Measurements from ENCODE around the gene BLNK.
"Not testable (repeated sequence)": the region's sequence is repeated elsewhere in the genome, so short reads cannot be mapped to it uniquely, and the experiment has no call there.

BLNK gene

DNA sequence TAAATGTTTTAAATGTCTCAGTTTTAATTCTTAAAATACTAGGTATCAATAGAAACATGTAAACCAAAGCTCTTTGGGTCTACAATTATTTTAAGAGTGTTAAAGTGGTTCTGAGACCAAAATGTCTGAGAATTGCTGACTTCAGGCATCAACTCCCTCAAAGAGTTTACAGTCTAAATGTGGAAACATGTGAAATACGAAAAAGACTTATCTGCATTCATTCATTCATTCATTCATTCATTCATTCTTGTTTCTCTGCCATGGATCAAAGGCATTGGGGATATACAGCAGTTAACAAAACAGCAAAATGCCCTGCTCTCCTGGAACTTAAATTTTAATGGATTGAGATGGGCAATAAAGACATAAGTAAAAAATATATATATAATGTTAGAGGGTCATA is 69.8 kb downstream of the BLNK start:
- no peak for DNase-seq (ENCODE audit: low spot score)
- no peak overlapping the region for H3K27ac ChIP-seq
- TF ChIP-seq, protein P1, sequence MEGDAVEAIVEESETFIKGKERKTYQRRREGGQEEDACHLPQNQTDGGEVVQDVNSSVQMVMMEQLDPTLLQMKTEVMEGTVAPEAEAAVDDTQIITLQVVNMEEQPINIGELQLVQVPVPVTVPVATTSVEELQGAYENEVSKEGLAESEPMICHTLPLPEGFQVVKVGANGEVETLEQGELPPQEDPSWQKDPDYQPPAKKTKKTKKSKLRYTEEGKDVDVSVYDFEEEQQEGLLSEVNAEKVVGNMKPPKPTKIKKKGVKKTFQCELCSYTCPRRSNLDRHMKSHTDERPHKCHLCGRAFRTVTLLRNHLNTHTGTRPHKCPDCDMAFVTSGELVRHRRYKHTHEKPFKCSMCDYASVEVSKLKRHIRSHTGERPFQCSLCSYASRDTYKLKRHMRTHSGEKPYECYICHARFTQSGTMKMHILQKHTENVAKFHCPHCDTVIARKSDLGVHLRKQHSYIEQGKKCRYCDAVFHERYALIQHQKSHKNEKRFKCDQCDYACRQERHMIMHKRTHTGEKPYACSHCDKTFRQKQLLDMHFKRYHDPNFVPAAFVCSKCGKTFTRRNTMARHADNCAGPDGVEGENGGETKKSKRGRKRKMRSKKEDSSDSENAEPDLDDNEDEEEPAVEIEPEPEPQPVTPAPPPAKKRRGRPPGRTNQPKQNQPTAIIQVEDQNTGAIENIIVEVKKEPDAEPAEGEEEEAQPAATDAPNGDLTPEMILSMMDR (conservative IDR thresholded peaks at IDR 0.05; ENCODE audit: low read depth), result no peak
- CTCF ChIA-PET, result no interaction called here
- POLR2A ChIA-PET (ENCODE audit: low non-redundant PET), result no interaction called here

DNA sequence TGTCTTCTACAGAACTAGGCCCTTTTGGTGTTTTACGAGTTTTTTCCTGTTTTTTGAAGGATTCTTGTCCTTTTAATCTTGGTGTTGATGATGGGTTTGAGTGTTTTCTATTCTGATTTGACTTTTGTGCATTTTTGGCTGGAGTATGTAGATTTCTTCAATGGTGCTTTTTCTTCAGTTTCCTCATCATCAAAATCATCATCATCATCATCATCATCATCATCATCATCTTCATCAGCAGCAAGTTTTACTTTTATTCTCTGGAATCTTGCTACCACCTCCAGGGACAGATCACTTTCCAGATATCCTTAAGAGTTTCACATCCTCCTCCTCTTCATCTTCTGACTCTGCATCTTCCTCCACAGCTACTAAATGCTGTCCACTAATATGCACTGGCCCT is 81.9 kb downstream of the BLNK start:
- DNase-seq (ENCODE audit: low spot score); POLR2A ChIA-PET (ENCODE audit: low non-redundant PET); H3K27ac ChIP-seq: not testable (repeated sequence)
- CTCF ChIA-PET, result interaction anchor here (0.6 kb wide), 1 partner anchor 35 kb away, joined by 4 read pairs; no protein-coding TSS in a partner anchor

DNA sequence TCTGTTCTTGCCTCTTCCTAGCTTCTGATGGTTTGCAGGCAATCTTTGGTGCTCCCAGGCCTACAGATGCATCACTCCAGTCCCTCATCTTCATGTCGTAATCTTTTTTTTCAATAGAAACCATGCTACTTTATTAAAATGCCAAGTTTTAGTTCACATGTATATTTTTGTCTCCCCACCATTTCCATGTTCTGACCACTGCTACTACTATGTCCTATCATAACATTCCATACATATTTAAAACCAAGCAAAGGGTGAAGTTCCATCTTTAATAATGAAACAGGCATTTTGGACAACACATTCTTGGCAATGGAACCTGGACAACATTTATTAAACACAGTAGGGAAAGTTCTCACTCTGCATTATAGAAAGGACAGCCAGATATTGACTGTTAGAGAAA is 82.5 kb downstream of the BLNK start:
- TF ChIP-seq, protein P1 (conservative IDR thresholded peaks at IDR 0.05; ENCODE audit: low read depth), result no peak
- no peak overlapping the region for H3K27ac ChIP-seq
- no peak for DNase-seq (ENCODE audit: low spot score)
- CTCF ChIA-PET, result no interaction called here
- POLR2A ChIA-PET (ENCODE audit: low non-redundant PET), result no interaction called here

DNA sequence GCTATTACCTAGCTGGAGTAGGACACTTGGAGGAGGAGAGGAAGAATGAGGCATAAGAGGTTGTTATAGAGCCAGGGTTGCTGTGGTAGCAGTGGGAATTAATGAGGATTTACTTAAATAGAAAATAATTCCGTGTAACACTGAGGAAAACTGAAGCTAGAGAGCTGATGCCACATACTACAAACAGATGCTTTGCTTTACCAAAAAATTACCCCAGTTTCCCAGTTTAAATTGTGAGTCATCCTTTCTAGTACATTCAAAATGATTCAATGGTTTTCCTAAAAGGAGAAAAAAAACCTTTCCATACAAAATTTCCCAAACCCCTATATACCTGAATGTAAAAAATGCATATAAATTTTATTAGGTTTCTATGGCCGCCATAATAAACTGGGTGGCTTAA is 82.9 kb downstream of the BLNK start:
- TF ChIP-seq, protein P1 (conservative IDR thresholded peaks at IDR 0.05; ENCODE audit: low read depth), result no peak
- CTCF ChIA-PET, result no interaction called here
- H3K27ac ChIP-seq, result no peak overlapping the region
- DNase-seq (ENCODE audit: low spot score), result no peak
- POLR2A ChIA-PET (ENCODE audit: low non-redundant PET), result no interaction called here

DNA sequence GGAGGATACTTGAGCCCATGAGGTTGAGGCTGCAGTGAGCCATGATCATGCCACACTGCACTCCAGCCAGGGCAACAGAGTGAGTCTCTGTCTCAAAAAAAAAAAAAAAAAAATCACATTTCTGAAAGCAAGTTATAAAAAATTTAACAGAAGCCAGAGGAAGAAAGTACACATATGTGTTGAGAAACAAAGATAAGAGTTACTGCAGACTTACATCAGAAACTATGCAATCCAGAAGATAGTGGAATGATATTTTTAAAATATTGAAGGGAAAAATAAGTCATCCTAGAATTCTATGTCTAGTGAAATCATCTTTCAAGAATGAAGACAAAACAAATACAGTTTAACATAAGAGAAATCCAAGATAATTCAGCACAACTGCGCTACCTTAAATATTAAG is 94.4 kb downstream of the BLNK start:
- DNase-seq (ENCODE audit: low spot score), result no peak
- POLR2A ChIA-PET (ENCODE audit: low non-redundant PET), result no interaction called here
- TF ChIP-seq, protein P1 (conservative IDR thresholded peaks at IDR 0.05; ENCODE audit: low read depth), result no peak
- H3K27ac ChIP-seq, result no peak overlapping the region
- CTCF ChIA-PET, result interaction anchor here (0.6 kb wide), 1 partner anchor 1101 kb away, joined by 3 read pairs; no protein-coding TSS in a partner anchor

DNA sequence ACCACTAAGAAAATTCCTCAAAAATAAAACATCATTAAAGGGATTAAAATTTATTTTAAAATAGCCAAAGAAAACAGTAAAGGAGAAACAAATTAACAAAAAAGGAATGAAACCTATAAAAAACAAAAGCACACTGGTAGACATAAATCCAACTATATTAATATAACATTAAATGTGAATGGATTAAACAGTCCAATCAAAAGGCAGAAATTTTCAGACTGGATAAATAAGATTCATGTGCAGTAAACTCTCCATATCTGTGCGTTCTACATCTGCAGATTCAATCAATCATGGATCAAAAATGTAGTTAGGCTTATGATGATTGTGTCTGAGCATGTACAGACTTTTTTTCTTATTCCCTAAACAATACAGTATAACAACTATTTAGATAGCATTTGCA is 98.7 kb downstream of the BLNK start:
- TF ChIP-seq, protein P1 (conservative IDR thresholded peaks at IDR 0.05; ENCODE audit: low read depth), result no peak
- no peak for DNase-seq (ENCODE audit: low spot score)
- ChIA-PET CTCF (no interaction called here), POLR2A (ENCODE audit: low non-redundant PET) (no interaction called here)
- H3K27ac ChIP-seq, result no peak overlapping the region

DNA sequence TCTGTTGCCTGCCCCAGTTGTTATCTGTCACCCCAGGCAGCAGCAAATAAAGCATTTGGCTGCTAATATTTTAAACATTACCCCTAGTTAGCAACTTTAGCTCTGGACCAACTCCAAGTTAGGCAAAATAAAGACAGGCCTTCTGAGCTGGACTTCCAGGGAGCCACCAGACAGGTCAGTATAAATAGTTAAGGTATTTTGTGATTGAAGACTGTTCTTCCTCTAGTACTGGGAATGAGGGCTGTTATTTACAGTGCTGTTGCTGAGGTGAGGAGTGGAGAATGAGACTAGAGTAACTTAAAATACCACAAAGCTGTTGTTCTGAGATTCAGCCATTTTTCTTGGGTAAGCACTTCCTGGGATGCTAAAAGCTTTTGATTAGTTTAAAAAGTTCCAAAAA is 101.1 kb downstream of the BLNK start:
- POLR2A ChIA-PET (ENCODE audit: low non-redundant PET), result no interaction called here
- H3K27ac ChIP-seq, result no peak overlapping the region
- CTCF ChIA-PET, result interaction anchor here (1.1 kb wide), 1 partner anchor 115 kb away, joined by 4 read pairs; no protein-coding TSS in a partner anchor

More for the DNA sequence above, 101.1 kb downstream of the BLNK start:
- TF ChIP-seq, protein P1 (conservative IDR thresholded peaks at IDR 0.05; ENCODE audit: low read depth), result no peak
- no peak for DNase-seq (ENCODE audit: low spot score)

All from RWPE1 (cell line).